ENCODE measurements around the gene ITSN2.
"Not testable (repeated sequence)": the region's sequence is repeated elsewhere in the genome, so short reads cannot be mapped to it uniquely, and the experiment has no call there.

ITSN2 gene

DNA sequence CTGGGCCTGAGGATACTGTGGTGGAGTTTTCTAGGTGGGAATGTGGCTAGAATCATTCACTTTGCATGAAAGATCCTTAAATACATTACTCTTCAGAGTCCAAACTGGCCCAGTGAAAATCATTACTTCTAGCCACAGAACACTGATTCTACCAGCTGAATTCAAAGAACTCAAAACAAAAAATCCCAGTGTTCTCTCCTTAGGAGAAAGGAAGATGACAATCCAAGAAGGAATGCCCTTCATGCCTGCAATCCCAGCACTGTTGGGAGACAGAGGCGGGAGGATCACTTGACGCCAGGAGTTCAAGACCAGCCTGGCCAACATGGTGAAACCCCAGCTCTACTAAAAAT is 150.3 kb downstream of the ITSN2 start:
- DNase-seq: no peak

DNA sequence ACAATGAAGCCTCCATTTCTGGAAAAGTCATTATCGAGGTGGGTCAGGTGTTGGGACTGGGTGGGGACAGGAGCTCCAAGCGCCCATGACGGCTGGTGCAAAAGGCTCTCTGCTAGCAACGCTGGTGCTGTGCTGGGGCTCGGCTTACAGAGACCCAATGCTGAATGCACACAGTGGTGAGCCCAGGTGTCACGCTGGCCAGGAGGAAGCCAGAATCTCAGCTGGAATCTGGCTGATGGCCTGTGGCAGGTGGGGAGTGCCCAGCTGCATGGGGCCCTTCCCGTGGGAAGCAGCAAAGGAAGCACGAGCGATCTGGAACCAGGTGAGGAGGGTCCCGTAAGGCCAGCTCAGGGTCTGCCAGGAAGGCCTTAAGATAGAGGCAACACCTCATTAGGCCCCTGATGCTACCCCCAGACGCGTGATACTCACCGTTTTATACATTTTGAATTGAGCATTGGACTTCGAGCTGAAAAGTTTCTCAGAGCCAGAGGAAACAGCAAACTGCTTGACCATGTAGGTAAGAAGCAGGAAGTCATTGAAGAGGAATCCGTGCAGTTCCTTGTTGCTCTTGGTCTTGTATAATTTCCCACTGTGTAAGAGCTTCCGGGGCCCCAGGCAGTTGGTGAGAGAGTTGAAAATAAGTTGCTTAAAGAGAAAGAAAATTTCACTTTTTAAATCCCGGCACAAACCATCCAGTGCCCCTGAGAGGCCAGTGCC is 150.8 kb downstream of the ITSN2 start:
- no peak for DNase-seq

DNA sequence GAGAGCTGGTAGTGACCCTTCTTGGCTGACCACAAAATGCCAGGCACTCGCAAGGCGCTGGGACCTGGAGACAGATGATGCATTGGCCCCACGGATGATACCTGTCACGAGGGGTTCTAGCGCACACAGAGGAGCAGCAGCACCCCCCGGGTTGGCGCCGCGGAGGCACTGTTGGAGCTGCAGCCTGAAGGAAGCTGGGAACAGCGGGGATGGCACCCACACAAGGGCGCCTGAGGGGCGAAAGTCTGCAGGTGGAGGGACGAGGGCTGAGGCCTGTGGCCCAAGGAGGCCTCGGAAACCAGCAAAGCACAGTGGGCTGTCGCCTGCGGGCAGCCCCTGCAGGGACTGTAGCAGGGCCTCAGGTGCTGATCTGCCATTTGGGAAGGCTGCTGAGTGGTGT is 151.8 kb downstream of the ITSN2 start:
- no peak for DNase-seq

DNA sequence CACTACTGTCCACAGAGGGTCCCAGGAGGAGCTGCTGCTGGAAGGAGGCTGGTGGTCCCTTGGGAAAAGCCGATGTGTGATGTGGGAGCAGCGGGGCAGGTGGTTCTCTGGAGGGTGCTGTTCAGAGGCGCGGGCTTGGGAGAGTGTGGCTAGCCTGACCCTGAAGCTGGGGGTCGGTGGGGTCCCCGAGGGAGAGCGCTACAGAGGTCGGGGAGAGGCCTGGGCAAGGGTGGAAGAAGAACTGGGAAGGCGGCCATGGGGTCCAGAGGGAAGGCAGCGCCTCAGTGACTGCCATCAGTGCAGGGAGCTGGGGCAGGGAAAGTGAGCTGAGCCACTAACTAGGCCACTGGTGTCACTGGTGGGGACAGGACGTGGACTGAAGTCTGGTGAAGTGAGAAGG is 153.0 kb downstream of the ITSN2 start:
- no peak for DNase-seq

DNA sequence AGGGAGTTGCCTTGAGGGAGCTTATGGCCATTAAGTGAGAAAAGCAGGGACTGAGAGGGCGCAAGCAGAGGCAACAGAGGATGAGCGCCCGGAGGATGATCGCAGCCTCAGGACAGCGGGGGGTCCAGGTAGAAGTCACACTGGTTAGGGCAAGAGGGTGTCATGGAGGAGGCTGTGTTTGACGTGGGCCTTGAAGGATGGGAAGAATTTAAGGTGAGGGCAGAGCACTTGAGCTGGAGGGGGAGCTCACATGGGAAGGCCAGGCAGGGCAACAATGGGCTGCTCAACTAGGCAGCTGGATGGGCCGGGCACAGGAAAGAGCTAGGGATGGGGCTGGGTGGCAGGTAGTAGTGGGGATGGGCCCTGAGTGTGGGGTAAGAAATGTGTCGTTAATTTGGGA is 153.6 kb downstream of the ITSN2 start:
- DNase-seq: no peak

DNA sequence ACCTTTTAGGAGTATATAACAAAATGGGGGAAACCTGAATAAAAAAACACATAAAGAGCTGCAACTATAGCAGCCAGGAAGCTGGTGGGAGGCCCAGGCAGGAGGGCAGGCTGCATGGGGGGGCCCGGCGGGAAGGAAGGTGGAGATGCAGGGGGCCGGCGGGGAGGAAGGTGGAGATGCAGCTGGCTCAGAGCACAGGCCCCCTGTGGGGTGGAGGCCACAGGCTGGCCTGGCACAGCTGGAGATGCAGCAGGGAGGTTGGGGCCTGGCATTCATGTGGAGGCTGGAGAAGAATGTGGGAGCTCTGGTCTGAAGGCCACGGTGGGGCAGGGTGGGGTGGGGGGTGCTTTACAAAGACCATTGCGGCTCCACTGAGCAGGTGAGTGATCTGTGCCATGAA is 154.1 kb downstream of the ITSN2 start:
- DNase-seq: no peak

DNA sequence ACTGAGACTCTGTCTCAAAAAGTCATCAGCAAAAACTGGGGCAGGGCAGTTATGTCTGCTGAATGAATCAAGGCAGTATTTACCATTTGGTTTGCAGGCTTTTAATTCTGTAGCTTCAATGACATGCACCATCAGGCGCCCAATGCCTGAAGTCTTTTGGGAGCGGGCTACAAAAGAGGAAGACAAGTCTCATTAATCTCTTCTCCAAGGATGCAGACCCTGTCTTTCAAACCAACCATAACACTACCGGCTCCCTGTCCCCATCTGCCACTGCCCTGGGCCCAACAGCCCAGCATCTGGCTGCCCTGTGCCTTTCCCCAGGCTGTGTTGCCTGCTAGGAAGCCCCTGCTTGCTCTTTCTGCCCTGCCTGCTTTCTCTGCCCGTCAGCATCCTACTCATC is 155.2 kb downstream of the ITSN2 start:
- no peak for DNase-seq

DNA sequence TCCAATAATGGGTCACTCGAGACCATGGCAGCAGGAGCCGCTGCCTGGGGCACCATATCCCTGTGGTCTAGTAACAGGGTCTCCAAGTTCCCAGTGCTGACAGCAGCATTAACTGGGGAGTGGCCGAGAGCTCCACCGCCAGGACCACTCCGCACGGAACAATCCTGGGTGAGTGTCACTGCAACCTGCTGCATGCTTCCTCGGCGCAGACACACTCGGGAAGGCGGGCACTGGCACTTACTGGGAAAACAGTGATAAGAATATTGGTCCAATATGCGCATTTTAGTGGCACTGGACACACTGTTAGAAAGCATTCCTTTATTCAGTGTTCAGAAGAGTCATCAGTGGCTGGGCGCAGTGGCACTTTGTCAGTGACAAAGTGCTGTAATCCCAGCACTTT is 155.8 kb downstream of the ITSN2 start:
- DNase-seq: no peak

DNA sequence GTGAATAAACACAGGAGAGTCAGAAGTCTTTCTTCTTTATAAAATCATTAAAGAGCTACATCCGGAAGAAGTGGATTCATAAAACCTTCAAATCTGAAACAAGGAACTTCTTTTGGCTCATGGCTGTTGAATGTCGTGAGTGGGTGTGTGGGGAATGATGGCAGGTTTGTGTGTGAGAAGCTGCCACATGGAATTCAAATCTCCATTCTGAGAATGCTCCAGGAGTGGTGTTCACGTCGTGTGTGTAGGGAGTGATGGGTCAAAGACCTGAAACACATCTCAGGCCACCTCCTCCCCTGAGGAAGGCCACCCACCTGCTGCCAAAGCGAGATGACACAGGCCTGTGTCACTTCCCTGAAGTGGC is 156.6 kb downstream of the ITSN2 start:
- DNase-seq: no peak

DNA sequence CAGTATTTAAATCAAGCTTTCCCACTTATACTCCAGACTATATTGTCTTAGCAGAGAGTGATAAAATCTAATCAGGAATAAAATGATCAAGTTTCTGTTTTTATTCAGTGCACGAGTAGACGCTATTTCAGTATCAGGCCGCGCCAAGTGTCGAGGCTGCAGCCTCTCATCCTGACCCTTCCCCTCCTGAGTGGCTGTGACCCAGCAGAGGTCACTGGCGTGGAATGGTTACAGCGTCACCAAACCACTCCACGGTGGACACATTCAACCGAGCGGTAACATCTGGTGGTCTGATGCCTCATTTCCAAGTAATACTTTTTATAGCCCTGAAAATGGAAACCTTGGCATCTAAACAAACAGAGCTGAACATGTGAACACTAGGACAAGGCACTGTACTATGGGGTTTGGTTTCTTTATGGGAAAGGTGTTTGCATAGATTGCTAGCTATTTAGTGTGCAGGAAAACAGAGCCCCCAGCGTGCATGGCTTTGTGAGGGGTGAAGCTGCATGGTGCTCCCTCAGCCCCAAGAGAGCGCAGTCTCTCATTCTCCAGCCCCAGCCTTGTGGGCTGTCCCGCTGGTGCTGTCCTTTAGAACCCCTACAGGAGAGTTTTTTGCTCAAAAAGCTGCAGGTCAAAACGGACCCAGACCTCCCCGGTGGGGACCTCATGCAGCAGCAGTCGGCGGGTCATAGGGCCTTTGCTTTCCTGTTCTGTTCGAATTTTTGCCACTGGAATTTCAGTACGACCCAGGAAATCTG is 157.1 kb downstream of the ITSN2 start:
- no peak for DNase-seq

DNA sequence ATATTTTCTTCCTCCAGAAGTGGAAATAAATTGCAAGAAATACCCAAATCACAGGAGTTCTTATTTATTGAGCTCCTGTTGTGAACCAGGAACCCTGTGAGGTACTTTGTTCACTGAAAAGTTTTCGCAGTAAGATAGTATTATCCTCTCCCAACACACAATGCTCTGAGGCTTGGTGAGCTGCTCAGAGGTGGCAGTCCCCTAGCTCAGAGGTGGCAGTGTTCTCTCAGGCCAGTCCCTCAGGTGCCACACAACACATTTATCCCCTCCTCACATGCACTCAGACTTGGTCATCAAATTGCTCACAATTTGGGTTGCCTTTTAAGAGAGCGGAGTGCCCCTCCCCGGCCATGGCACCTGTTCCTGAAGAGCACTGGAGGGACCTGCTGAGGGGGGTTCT is 159.5 kb downstream of the ITSN2 start:
- DNase-seq: no peak

DNA sequence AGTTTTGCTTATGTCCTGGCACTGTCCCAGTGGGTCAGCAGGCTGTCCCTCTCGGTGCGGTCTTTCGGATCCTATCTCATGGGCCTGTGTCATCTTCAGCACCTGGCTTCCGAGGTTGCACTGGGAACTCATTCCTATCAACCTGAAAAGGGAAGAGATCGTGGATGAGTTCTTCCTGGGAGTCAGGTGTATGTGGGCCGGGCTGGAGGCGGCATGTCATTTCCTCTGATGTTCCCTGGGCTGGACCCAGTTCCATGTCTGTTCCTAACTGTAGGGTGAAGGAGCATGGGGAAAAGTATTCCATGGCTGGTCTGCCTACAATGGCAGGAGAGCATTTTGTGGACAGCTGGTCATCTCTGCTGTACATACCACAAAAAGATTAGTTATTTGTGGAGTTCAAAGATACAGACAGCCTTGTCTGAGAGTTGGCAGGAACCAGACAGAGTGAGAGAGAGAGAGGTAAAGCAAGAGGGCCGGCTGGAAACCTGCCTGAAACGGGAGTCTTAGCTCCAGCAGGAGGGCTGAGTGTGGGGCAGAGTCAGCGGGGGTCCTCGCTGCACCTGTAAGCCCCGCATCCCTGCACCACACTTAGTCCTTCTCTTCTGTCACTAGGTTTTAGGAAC is 160.3 kb downstream of the ITSN2 start:
- no peak for DNase-seq

DNA sequence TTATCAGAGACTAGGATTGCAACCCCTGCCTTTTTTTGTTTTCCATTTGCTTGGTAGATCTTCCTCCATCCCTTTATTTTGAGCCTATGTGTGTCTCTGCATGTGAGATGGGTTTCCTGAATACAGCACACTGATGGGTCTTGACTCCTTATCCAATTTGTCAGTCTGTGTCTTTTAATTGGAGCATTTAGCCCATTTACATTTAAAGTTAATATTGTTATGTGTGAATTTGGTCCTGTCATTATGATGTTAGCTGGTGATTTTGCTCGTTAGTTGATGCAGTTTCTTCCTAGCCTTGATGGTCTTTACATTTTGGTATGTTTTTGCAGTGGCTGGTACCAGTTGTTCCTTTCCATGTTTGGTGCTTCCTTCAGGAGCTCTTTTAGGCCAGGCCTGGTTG is 163.1 kb downstream of the ITSN2 start:
- not testable (repeated sequence) for DNase-seq

DNA sequence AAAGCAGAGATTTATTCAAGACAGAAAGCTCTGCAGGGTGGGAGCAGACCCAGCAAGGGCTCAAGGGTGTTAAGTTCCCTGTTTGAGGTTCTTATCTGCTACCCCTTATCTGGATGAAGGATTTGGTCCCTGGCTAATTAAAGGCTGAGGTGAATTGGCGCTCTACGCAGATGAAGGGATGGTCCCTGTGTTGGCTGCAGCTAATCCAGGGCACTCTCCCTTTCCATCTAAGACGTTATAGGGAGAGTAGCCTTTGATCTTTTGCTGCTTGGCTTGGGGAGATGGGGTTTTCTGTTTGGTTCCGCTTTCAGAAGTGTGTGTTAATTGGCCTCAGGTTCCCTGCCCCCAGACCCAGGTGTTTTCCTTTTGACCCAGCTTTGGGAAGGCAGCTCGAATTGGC is 168.5 kb downstream of the ITSN2 start:
- no peak for DNase-seq

DNA sequence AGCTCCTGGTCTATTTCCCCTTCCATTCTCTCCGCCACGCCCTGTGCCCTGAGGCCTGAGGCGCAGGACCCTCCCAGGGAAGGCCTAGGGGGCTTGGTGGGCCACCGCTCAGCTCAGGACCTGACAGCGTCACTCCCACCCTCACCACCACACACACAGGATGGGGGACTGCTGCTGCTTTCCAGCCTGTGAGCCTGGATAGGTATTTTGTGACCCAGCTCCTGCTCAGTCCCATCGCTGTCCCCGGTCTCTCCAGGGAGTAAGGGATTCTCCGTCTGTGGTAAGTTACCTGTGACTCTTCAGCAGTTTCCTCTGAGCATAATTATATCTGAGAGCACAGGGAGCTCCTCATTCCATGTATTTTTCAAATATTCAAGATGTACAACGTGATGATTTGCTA is 169.2 kb downstream of the ITSN2 start:
- DNase-seq: no peak

DNA sequence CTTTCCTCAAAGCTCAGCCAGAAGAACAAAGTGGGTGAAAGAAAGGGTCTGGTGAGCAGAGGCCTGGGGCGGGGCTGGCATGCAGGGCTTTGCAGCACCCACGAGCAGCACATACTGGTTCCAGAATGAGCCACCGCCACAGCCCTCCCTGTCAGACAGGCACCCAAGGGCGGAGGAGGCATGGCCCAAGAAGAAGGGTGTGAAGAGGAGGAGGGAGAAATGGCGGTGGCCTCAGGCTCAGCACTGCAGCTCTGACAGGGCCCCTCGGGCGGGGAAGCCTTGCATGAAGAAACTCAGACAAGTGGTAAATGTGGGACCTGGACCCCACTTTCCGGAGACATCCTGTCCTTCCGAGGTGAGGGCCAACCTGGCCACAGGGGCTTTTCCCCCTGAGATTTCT is 169.8 kb downstream of the ITSN2 start:
- DNase-seq: no peak

DNA sequence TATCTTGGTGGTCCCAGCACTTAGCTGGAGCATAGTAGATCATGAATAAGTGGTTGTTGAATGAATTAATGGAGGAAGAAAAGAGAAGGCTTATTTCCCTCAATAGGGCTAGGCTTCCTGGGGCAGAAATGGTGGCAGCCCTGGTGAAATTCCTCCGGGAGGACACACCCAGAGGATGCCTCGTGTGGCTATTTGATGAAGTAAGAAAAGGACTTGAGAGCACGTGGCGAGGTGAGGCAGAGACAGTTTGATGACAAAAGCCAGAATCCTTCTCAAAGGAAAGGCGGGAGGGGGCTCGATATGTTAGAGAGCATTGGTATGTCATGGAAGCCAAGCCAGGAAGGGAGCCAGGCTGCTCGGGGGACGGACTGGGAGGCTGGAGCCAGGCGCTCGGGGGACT is 170.8 kb downstream of the ITSN2 start:
- DNase-seq: no peak

DNA sequence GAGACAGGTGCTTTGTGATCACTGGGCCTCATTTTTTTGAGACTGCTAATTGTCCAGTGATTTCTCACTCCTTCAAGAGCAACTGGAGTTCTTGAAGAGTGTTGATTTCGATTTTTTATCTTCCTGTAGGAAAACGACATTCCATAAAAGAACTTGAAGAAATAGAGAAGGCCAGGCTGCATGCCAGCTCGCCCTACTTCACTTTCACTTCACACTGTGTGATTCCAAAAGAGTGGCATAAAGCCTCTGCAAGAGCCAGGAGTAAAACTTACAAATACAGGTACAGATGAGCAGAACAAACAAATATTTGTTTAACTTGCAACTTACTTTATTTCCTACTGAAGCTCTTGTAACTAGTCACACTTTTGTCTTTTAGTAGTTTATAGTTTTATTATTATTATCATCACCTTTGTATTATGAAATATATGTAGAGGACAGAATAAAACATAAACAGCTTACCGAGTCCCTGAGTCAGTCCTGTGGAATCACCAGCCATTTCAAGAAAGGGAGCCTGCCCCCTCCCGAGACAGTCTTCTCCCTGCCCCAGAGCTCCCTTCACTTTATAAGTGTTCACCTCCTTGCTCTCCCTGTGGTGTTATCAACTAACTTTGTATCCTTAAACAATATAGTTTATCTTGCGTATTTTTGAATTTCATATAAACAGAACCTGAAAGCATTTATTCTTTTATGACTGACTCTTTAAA is 176.8 kb downstream of the ITSN2 start:
- no peak for DNase-seq

DNA sequence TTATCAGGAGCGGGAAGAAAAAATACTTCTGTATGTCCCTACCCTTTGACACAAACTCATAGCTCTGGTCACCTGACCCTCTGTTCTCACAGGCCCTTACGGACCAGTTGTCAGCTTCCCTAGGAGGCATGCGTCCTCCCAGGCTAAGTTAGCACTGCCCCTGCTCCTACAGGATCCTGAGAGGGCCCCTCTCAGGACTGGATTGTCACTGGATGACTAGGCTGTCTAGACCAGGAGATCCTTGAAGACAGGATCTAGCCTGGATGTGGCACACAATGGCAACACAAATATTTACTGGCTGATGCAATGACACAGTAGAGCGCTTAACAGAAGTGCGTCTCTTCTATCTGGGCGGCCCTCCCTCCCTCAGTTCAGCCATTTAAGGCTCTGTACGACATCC is 177.8 kb downstream of the ITSN2 start:
- DNase-seq: no peak

DNA sequence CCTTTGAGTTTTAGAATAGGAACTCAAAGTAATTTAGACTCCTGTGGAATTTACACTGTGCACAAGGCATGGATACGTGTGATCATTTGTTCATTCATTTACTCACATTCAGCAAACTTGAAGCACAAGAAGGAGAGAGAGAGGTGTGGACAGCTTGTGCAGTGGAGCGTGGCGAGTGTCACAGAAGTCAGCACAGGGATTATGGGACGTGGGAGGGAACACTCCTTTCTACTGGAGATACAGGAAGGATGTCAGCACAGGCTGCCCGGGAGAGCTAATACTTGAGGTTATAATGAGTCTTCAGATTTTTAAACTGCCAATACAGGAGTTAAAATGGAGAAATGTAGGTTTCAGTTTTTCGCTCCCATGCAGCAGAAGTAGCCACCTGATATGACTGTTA is 178.5 kb downstream of the ITSN2 start:
- DNase-seq: no peak

DNA sequence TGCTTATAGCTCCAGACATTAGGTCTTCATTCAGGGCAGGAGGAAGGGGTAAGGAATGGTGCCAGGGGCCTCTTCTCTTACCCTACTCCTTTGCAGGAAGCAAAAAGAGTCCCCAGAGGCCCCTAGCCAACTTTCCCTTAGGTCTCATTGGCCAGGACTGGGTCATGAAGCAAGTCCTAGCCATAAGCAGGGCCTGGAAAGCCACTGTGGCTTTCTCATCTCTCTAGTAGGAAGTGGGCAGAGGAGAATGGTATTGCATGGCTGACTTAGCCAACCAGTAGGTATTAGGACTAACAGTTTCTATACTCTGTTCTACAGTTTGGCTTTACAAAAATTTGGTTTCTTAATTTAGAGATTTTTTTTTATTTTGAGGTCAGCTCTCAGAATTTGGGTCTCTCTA is 180.7 kb downstream of the ITSN2 start:
- DNase-seq: no peak

DNA sequence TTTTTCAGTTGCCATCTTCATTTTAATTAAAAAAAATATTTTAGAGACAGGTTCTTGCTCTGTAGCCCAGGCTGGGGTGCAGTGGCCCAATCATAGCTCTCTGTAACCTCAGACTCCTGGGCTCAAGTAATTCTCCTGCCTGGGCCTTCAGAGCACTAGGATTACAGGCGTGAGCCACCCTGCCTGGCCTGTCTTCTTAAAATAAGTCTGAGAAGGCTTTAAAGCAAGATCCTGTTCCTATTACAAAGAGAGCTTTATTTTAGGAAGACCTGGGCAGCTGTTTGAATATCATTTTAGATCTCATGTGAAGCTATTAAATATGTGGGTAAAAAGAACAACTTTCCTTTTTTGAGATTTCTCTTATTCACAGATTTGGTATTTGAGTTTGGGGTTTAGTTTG is 184.0 kb downstream of the ITSN2 start:
- DNase-seq: no peak

DNA sequence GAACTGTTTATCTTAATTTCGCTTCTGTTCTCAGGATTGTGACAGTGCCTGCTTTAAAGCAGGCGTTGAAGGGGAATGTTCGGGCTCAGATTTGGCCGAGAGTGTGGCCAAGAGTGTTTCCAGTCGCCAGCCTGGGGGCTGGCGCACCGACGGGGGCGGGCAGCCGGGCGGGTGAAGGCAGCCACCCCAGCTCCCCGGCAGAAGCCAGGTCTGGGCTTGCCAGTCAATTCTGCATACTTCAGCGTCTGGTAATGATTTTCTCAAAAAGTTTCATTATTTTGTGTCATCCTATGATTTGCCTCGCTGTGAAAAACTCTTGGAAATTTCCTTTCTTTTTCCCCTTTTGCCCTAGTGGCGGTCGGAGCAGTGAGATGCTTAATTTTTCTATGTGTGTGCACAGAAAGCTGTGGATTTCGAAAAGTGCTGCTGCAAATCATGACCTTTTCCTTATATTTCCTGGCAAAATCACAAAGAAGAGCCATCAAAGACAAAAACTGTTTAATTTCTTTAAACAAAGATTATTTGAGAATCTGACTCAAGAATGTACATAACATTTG is 184.6 kb downstream of the ITSN2 start:
- no peak for DNase-seq

DNA sequence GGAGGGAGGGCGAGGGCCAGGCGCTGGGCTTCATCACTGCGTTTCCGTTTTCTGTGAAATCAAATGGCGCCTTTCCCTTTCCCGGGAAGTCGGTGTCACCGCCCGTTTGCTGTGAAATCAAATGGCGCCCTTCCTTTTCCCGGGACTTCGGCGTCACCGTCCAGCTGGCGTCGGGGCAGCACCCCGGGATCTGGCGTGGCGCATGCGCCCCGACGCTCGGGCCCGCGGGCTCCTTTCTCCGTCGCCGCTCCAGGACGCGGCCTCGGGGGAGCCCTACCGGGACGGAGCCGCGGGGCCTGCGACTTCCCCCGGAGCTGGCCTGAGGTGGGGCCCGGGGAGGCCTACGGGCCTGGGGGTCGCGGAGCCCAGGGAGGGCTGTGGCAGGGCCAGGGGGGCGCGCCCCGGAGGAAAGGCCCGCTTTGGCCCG is 185.5 kb downstream of the ITSN2 start, which contains the start of gene FAM228A:
FAM228A (plus strand) TSS at position 203 of the 427 bp plus-strand sequence. CDS start 428 bp downstream, outside the sequence.
- no peak for DNase-seq
